ENCODE results near the gene KCNAB1. TPM values are rescaled to one million over a fixed set of nuclear protein-coding genes. Genes with fewer than 3 reads are reported as not detected.

The KCNAB1 gene
- total and polyA plus RNA-seq, 10 of the 15 experiments (the other 5 are each of a cell fraction or from before 2014, with no cell fraction given), result 0.11 to 0.69 (median 0.43) TPM; not detected in 6

DNA sequence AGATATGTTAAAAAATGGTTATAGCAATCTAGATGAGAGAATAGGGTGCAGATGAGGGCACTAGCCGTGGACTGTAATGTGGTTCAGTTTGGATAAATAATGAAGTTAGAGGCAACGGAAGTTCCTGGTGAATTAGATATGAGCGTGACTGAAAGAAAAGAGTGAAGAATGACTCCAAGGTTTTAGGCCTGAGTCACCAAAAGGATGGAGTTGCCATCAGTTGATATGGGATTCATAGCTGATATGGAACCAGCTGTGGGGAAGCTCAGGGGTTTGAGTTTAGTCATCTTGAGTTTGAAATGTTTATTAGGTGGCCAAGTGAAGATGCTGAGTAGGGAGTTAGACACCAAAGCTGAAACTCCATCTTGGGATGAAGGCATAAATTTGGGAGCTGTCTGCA is 368.4 kb downstream of the KCNAB1 start:
- RAD21 ChIA-PET (ENCODE audit: unreplicated experiment), result interaction anchor here (1.2 kb wide), 1 partner anchor 35 kb away, joined by 4 read pairs; no protein-coding TSS in a partner anchor
- no peaks in the 10 kb centered on the region for H3K9me3 ChIP-seq (replicated peaks; ENCODE audit: control insufficient read depth, insufficient read depth, low read length)
- no peak overlapping the region for H3K4me2 ChIP-seq (ENCODE audit: control insufficient read depth, insufficient read depth)
- CTCF ChIA-PET, result interaction anchor here (1.1 kb wide), 1 partner anchor 14 kb away, joined by 5 read pairs; no protein-coding TSS in a partner anchor
- FAIRE-seq (no peak), DNase-seq (ENCODE audit: low read depth, low spot score) (no peak), ATAC-seq (no peak)
- H3K9ac ChIP-seq (ENCODE audit: control insufficient read depth, insufficient read depth, low read length), result no peak overlapping the region
- intact Hi-C loops (cut with micrococcal nuclease; ENCODE audit: unreplicated experiment) (no loop called here), in situ Hi-C loops (cut with MboI) (no loop called here)
- H3K4me1 ChIP-seq (ENCODE audit: control insufficient read depth, insufficient read depth, low read length), result peaks cover 19% of the 10 kb centered on the region
- no TSS peak for BruUV-seq (replicated peaks)
- 95% methylated on average over 3 of the region's 3 CpGs for WGBS (ENCODE audit: insufficient coverage, insufficient replicate concordance, low lambda C conversion rate, missing lambda C conversion rate)
- H4K20me1 ChIP-seq (ENCODE audit: control insufficient read depth, insufficient read depth), result no peaks in the 10 kb centered on the region
- H2AFZ ChIP-seq (ENCODE audit: control insufficient read depth, low read depth, low read length), result no peak overlapping the region
- no peak overlapping the region for H3K27ac ChIP-seq (ENCODE audit: control insufficient read depth, insufficient read depth)
- H3K36me3 ChIP-seq (ENCODE audit: control insufficient read depth in 2 of 2, insufficient read depth in 2 of 2, low read length in 1 of 2), result no peaks in the 10 kb centered on the region
- H3K27me3 ChIP-seq (replicated peaks in 1 of 2; ENCODE audit: control insufficient read depth in 2 of 2, insufficient read depth in 2 of 2, low read length in 1 of 2), result no peaks in the 10 kb centered on the region
- TF ChIP-seq POLR2AphosphoS2 (IDR thresholded peaks at IDR 0.05; ENCODE audit: low read depth, low read length), result no peak
- no peak for TF ChIP-seq POLR2AphosphoS5 (IDR thresholded peaks at IDR 0.05; ENCODE audit: low read length)
- no peak for TF ChIP-seq FOS (IDR thresholded peaks at IDR 0.05; ENCODE audit: borderline replicate concordance, extremely low read depth, insufficient read length)
- TF ChIP-seq, protein P1, sequence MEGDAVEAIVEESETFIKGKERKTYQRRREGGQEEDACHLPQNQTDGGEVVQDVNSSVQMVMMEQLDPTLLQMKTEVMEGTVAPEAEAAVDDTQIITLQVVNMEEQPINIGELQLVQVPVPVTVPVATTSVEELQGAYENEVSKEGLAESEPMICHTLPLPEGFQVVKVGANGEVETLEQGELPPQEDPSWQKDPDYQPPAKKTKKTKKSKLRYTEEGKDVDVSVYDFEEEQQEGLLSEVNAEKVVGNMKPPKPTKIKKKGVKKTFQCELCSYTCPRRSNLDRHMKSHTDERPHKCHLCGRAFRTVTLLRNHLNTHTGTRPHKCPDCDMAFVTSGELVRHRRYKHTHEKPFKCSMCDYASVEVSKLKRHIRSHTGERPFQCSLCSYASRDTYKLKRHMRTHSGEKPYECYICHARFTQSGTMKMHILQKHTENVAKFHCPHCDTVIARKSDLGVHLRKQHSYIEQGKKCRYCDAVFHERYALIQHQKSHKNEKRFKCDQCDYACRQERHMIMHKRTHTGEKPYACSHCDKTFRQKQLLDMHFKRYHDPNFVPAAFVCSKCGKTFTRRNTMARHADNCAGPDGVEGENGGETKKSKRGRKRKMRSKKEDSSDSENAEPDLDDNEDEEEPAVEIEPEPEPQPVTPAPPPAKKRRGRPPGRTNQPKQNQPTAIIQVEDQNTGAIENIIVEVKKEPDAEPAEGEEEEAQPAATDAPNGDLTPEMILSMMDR (IDR thresholded peaks at IDR 0.05 in 2 of 3, conservative IDR thresholded peaks at IDR 0.05 in 1 of 3; ENCODE audit: control insufficient read depth in 2 of 3, extremely low read depth in 1 of 3, insufficient read depth in 1 of 3, low read depth in 3 of 3, low read length in 3 of 3), result no peak
- TF ChIP-seq RAD51 (IDR thresholded peaks at IDR 0.05), result no peak
- TF ChIP-seq, protein P2, sequence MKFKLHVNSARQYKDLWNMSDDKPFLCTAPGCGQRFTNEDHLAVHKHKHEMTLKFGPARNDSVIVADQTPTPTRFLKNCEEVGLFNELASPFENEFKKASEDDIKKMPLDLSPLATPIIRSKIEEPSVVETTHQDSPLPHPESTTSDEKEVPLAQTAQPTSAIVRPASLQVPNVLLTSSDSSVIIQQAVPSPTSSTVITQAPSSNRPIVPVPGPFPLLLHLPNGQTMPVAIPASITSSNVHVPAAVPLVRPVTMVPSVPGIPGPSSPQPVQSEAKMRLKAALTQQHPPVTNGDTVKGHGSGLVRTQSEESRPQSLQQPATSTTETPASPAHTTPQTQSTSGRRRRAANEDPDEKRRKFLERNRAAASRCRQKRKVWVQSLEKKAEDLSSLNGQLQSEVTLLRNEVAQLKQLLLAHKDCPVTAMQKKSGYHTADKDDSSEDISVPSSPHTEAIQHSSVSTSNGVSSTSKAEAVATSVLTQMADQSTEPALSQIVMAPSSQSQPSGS (IDR thresholded peaks at IDR 0.05; ENCODE audit: low read length), result no peak
- no peak for TF ChIP-seq IKZF2 (IDR thresholded peaks at IDR 0.05)
- no peak for TF ChIP-seq SREBF1 (IDR thresholded peaks at IDR 0.05; ENCODE audit: low read length)
- H3K79me2 ChIP-seq (ENCODE audit: control insufficient read depth, insufficient read depth, low read length), result no peaks in the 10 kb centered on the region
- POLR2A ChIA-PET, result no interaction called here
- SMC1A ChIA-PET (ENCODE audit: uncharacterized antibody, unreplicated experiment), result interaction anchor here (0.7 to 1.7 kb wide), 3 partner anchors 14 to 20 kb away, joined by 3 to 9 read pairs (median 4); no protein-coding TSS in a partner anchor
- H3K4me3 ChIP-seq, result no peak overlapping the region
